ENCODE measurements around the gene ZNF521.

ZNF521 gene

DNA sequence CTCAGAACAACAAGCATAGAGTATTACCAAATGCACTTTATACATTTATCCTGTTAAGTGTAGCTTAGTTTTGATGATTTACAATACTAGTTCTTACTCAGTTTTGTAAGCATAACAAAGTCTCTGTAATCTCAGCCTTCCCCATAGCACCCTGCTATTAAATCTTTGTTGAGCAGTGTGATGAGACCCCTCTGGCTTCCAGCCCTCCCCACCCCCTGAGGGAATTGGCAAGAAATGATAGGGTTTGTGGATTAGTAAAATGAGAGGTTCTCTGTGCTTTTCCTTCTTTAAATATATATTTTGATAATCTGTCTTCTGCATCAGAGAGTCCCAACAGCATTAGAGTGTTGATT, 37.2 kb downstream of the ZNF521 start:
- ATAC-seq: no peak
- no peak for TF ChIP-seq TCF4 (CRISPR knock-in tag; IDR thresholded peaks at IDR 0.05; ENCODE audit: borderline replicate concordance)
- TF ChIP-seq ZNF565 (CRISPR knock-in tag; conservative IDR thresholded peaks at IDR 0.05; ENCODE audit: low read depth): no peak
- TF ChIP-seq TOX (CRISPR knock-in tag; IDR thresholded peaks at IDR 0.05; ENCODE audit: borderline replicate concordance): no peak
- TF ChIP-seq ZFP3 (CRISPR knock-in tag; IDR thresholded peaks at IDR 0.05): no peak
- TF ChIP-seq SNAI2 (CRISPR knock-in tag; IDR thresholded peaks at IDR 0.05): no peak
- TF ChIP-seq ZNF70 (CRISPR knock-in tag; IDR thresholded peaks at IDR 0.05): no peak
- TF ChIP-seq POU6F1 (CRISPR knock-in tag; IDR thresholded peaks at IDR 0.05; ENCODE audit: borderline replicate concordance, low read depth): no peak
- no peak for TF ChIP-seq ZFP30 (CRISPR knock-in tag; IDR thresholded peaks at IDR 0.05)
- no peak for TF ChIP-seq CSDC2 (CRISPR knock-in tag; IDR thresholded peaks at IDR 0.05)
- TF ChIP-seq ESRRG (CRISPR knock-in tag; IDR thresholded peaks at IDR 0.05): no peak

- no peak for ATAC-seq
- TF ChIP-seq ZFP30 (CRISPR knock-in tag; IDR thresholded peaks at IDR 0.05): no peak
- no peak for TF ChIP-seq TCF4 (CRISPR knock-in tag; IDR thresholded peaks at IDR 0.05; ENCODE audit: borderline replicate concordance)
- TF ChIP-seq RARB (CRISPR knock-in tag; IDR thresholded peaks at IDR 0.05): no peak
- no peak for TF ChIP-seq CSDC2 (CRISPR knock-in tag; IDR thresholded peaks at IDR 0.05)
- TF ChIP-seq ZNF565 (CRISPR knock-in tag; conservative IDR thresholded peaks at IDR 0.05; ENCODE audit: low read depth): no peak
- no peak for TF ChIP-seq TOX (CRISPR knock-in tag; IDR thresholded peaks at IDR 0.05; ENCODE audit: borderline replicate concordance)
- no peak for TF ChIP-seq CREB5 (CRISPR knock-in tag; IDR thresholded peaks at IDR 0.05; ENCODE audit: low read depth)
- TF ChIP-seq ISL1 (CRISPR knock-in tag; IDR thresholded peaks at IDR 0.05): no peak
- TF ChIP-seq, protein P1, sequence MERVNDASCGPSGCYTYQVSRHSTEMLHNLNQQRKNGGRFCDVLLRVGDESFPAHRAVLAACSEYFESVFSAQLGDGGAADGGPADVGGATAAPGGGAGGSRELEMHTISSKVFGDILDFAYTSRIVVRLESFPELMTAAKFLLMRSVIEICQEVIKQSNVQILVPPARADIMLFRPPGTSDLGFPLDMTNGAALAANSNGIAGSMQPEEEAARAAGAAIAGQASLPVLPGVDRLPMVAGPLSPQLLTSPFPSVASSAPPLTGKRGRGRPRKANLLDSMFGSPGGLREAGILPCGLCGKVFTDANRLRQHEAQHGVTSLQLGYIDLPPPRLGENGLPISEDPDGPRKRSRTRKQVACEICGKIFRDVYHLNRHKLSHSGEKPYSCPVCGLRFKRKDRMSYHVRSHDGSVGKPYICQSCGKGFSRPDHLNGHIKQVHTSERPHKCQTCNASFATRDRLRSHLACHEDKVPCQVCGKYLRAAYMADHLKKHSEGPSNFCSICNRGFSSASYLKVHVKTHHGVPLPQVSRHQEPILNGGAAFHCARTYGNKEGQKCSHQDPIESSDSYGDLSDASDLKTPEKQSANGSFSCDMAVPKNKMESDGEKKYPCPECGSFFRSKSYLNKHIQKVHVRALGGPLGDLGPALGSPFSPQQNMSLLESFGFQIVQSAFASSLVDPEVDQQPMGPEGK (CRISPR knock-in tag; IDR thresholded peaks at IDR 0.05; ENCODE audit: borderline replicate concordance): no peak
- no peak for TF ChIP-seq GLIS3 (CRISPR knock-in tag; IDR thresholded peaks at IDR 0.05)
- TF ChIP-seq, protein P2, sequence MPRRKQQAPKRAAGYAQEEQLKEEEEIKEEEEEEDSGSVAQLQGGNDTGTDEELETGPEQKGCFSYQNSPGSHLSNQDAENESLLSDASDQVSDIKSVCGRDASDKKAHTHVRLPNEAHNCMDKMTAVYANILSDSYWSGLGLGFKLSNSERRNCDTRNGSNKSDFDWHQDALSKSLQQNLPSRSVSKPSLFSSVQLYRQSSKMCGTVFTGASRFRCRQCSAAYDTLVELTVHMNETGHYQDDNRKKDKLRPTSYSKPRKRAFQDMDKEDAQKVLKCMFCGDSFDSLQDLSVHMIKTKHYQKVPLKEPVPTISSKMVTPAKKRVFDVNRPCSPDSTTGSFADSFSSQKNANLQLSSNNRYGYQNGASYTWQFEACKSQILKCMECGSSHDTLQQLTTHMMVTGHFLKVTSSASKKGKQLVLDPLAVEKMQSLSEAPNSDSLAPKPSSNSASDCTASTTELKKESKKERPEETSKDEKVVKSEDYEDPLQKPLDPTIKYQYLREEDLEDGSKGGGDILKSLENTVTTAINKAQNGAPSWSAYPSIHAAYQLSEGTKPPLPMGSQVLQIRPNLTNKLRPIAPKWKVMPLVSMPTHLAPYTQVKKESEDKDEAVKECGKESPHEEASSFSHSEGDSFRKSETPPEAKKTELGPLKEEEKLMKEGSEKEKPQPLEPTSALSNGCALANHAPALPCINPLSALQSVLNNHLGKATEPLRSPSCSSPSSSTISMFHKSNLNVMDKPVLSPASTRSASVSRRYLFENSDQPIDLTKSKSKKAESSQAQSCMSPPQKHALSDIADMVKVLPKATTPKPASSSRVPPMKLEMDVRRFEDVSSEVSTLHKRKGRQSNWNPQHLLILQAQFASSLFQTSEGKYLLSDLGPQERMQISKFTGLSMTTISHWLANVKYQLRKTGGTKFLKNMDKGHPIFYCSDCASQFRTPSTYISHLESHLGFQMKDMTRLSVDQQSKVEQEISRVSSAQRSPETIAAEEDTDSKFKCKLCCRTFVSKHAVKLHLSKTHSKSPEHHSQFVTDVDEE (CRISPR knock-in tag; IDR thresholded peaks at IDR 0.05): no peak
- no peak for TF ChIP-seq ARNTL (CRISPR knock-in tag; IDR thresholded peaks at IDR 0.05; ENCODE audit: borderline replicate concordance, low read depth)
- TF ChIP-seq PPARA (CRISPR knock-in tag; IDR thresholded peaks at IDR 0.05; ENCODE audit: borderline replicate concordance): no peak
Observed at GRCh38 chr18:25314151-25314837, 37.7 kb downstream of the ZNF521 start.

GRCh38 chr18:25313268-25313667, 38.7 kb downstream of the ZNF521 start:
- no peak for ATAC-seq
- no peak for TF ChIP-seq ZNF565 (CRISPR knock-in tag; conservative IDR thresholded peaks at IDR 0.05; ENCODE audit: low read depth)
- no peak for TF ChIP-seq ZFP30 (CRISPR knock-in tag; IDR thresholded peaks at IDR 0.05)
- no peak for TF ChIP-seq ESRRG (CRISPR knock-in tag; IDR thresholded peaks at IDR 0.05)

DNA sequence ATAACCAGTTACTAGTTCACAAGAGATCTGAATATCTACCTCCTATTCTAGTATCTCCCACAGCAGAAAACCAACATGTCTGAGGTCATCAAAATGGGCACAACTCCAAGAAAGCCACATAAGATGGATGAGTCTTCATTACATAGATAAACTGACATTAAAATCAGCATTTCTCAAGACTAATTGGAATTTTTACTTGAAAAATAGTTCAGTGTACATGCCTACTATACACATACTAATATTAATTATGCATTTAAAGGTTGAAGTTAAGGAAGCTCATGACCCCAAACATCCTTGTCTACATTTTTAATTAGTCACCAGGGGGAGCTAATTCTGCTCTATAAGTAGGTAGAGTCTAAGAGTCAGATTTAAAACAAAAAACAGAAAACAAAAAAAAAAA, 41.9 kb downstream of the ZNF521 start:
- TF ChIP-seq ESRRG (CRISPR knock-in tag; IDR thresholded peaks at IDR 0.05) (no peak), RARB (CRISPR knock-in tag; IDR thresholded peaks at IDR 0.05) (no peak), CREB5 (CRISPR knock-in tag; IDR thresholded peaks at IDR 0.05; ENCODE audit: low read depth) (no peak), ISL1 (CRISPR knock-in tag; IDR thresholded peaks at IDR 0.05) (peak; percentile 22; the same call in 1 of the 2 replicates)
- TF ChIP-seq, protein P3, sequence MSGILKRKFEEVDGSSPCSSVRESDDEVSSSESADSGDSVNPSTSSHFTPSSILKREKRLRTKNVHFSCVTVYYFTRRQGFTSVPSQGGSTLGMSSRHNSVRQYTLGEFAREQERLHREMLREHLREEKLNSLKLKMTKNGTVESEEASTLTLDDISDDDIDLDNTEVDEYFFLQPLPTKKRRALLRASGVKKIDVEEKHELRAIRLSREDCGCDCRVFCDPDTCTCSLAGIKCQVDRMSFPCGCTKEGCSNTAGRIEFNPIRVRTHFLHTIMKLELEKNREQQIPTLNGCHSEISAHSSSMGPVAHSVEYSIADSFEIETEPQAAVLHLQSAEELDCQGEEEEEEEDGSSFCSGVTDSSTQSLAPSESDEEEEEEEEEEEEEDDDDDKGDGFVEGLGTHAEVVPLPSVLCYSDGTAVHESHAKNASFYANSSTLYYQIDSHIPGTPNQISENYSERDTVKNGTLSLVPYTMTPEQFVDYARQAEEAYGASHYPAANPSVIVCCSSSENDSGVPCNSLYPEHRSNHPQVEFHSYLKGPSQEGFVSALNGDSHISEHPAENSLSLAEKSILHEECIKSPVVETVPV (CRISPR knock-in tag; IDR thresholded peaks at IDR 0.05): no peak
- TF ChIP-seq, protein P1 (CRISPR knock-in tag; IDR thresholded peaks at IDR 0.05; ENCODE audit: borderline replicate concordance): no peak
- peak; percentile 51; the same call in 2 of the 3 replicates for ATAC-seq

Measured in SK-N-SH treated with all-trans-retinoic acid at 6 μM for 48 hours (cell line).